Osteocyte (in vitro differentiated cells): ENCODE data around the gene OVCA2. TPM values are rescaled to one million over a fixed set of nuclear protein-coding genes. Genes with fewer than 3 reads are reported as not detected.

Experiments
- DNase-seq: peaks from one replicate; pipeline ENCODE4 v3.0.0; 2021; ENCODE audit warnings: mixed read lengths; ENCODE audit not compliant: unreplicated experiment; ENCODE audit errors: extremely low spot score
- H3K27ac Mint-ChIP-seq: one replicate; pipeline ENCODE4 v1.8.0; 2021; ENCODE audit warnings: mild to moderate bottlenecking, mixed read lengths; ENCODE audit not compliant: unreplicated experiment
- H3K27me3 Mint-ChIP-seq: one replicate; pipeline ENCODE4 v1.8.0; 2021; ENCODE audit warnings: mixed read lengths; ENCODE audit not compliant: unreplicated experiment
- H3K36me3 Mint-ChIP-seq: one replicate; pipeline ENCODE4 v1.8.0; 2021; ENCODE audit warnings: mixed read lengths; ENCODE audit not compliant: unreplicated experiment
- H3K4me1 Mint-ChIP-seq: one replicate; pipeline ENCODE4 v1.8.0; 2021; ENCODE audit warnings: mixed read lengths; ENCODE audit not compliant: unreplicated experiment
- H3K4me3 Mint-ChIP-seq: one replicate; pipeline ENCODE4 v1.8.0; 2021; ENCODE audit warnings: mild to moderate bottlenecking, moderate library complexity, mixed read lengths; ENCODE audit not compliant: unreplicated experiment
- H3K9me3 Mint-ChIP-seq: one replicate; pipeline ENCODE4 v1.8.0; 2021; ENCODE audit warnings: mixed read lengths; ENCODE audit not compliant: unreplicated experiment
- total RNA-seq: library from RNA; stranded (reverse); gene quantifications from 2 replicates; pipeline ENCODE4 v1.2.1, GENCODE V29; 2021
- TF ChIP-seq, protein P1 (sequence below): fragments of 200-600 bp; sonication (generic); IDR thresholded peaks from 2 replicates; pipeline ENCODE4 v1.5.0; 2021; ENCODE audit warnings: antibody characterized with exemption, mild to moderate bottlenecking, moderate library complexity

OVCA2 gene
- total RNA-seq, 1 donor from 2014 or later = 33.2 TPM

DNA sequence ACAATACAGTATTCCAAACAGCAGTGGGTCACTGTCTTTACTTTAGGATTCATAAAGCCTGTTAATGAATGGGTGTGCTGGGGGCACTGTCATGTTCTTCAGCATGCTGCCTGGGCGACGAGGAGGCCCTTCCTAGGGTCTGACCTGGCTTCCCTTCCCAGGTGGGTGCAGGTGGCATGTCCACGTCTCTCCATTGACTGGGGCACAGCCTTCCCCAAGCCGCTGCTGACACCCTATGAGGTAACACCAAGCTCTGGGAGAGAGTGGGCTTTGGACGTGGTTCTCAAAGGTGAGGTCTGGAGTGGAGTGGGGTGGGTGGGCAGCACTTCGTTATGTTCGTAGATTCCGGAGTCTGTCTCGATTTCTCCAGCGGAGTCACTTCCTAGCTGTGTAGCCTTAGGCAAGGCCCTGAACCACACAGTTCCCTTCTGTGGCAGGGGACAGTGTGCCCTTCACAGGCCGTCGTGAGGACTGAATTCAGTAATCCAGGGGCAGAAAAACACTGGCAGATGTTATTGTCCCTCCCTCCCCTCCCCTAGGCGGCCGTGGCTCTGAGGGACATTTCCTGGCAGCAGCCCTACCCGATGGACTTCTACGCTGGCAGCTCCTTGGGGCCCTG, 771 bp upstream of the OVCA2 start:
- Mint-ChIP-seq H3K4me3 (peak overlapping the region; percentile 90), H3K36me3 (peaks cover 24% of the 10 kb centered on the region), H3K27me3 (no peaks in the 10 kb centered on the region), H3K27ac (peak overlapping the region; percentile 76), H3K4me1 (peaks cover 23% of the 10 kb centered on the region), H3K9me3 (no peaks in the 10 kb centered on the region)
- TF ChIP-seq, protein P1, sequence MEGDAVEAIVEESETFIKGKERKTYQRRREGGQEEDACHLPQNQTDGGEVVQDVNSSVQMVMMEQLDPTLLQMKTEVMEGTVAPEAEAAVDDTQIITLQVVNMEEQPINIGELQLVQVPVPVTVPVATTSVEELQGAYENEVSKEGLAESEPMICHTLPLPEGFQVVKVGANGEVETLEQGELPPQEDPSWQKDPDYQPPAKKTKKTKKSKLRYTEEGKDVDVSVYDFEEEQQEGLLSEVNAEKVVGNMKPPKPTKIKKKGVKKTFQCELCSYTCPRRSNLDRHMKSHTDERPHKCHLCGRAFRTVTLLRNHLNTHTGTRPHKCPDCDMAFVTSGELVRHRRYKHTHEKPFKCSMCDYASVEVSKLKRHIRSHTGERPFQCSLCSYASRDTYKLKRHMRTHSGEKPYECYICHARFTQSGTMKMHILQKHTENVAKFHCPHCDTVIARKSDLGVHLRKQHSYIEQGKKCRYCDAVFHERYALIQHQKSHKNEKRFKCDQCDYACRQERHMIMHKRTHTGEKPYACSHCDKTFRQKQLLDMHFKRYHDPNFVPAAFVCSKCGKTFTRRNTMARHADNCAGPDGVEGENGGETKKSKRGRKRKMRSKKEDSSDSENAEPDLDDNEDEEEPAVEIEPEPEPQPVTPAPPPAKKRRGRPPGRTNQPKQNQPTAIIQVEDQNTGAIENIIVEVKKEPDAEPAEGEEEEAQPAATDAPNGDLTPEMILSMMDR = no peak
- DNase-seq = no peak

DNA sequence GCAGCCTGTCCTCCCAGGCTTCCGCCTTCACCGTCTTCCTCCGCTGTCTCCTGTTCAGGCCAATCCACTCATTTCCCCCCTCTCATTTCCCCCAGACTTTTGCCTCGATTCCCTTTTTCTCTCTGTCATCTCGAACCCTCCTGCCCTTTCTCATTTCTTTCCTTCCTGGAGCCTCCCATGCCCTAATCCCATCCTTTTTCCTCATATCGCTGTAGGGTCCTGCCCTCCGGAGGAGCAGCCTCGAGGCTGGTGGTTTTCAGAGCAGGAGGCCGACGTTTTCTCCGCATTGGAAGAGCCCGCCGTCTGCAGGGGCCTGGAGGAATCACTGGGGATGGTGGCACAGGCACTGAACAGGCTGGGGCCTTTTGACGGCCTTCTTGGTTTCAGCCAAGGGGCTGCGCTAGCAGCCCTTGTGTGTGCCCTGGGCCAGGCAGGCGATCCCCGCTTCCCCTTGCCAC, 597 bp downstream of the OVCA2 start:
- no peaks in the 10 kb centered on the region for H3K9me3 Mint-ChIP-seq
- H3K4me3 Mint-ChIP-seq = peak overlapping the region; percentile 90
- TF ChIP-seq, protein P1 = peak; percentile 34
- no peak for DNase-seq
- H3K36me3 Mint-ChIP-seq = peaks cover 16% of the 10 kb centered on the region
- H3K4me1 Mint-ChIP-seq = peaks cover 23% of the 10 kb centered on the region
- H3K27ac Mint-ChIP-seq = peak overlapping the region; percentile 95
- no peaks in the 10 kb centered on the region for H3K27me3 Mint-ChIP-seq

DNA sequence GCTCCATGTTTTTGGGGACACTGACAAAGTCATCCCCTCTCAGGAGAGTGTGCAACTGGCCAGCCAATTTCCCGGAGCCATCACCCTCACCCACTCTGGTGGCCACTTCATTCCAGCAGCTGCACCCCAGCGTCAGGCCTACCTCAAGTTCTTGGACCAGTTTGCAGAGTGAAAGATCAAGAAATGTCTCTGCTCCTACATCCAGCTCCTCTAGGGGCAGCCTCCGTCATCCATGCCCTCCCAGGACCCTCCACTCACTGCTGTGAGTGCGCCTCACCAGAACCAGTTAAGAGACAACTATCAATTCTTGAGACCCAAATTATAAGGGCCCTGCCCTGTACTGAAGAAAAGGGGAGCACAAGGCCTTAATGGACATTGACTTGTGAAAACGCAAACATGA, 1.1 kb downstream of the OVCA2 start:
- Mint-ChIP-seq H3K4me1 (peaks cover 23% of the 10 kb centered on the region), H3K9me3 (no peaks in the 10 kb centered on the region), H3K36me3 (peaks cover 16% of the 10 kb centered on the region), H3K27ac (peak overlapping the region; percentile 95), H3K27me3 (no peaks in the 10 kb centered on the region), H3K4me3 (peak overlapping the region; percentile 90)
- DNase-seq = no peak
- TF ChIP-seq, protein P1 = no peak

DNA sequence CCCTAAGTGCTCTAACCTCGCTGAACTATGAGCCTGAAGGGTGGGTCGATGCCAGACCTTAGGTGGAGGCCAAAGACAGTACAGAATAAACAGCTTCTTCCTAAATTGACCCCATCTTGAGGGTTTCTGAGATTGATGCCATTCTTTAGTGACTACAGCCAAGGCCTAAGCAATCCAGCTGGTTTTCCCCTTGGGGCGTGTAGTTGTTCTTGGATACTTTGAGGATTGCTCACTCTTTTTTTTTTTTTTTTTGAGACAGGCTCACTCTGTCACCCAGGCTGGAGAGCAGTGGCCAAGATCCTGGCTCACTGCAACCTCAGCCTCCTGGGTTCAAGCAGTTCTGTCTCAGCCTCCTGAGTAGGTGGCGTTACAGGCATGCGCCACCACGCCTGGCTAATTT, 2.0 kb downstream of the OVCA2 start:
- H3K9me3 Mint-ChIP-seq = no peaks in the 10 kb centered on the region
- peaks cover 24% of the 10 kb centered on the region for H3K4me1 Mint-ChIP-seq
- H3K4me3 Mint-ChIP-seq = no peak overlapping the region
- TF ChIP-seq, protein P1 = no peak
- H3K36me3 Mint-ChIP-seq = peaks cover 12% of the 10 kb centered on the region
- no peak overlapping the region for H3K27ac Mint-ChIP-seq
- DNase-seq = no peak
- no peaks in the 10 kb centered on the region for H3K27me3 Mint-ChIP-seq

DNA sequence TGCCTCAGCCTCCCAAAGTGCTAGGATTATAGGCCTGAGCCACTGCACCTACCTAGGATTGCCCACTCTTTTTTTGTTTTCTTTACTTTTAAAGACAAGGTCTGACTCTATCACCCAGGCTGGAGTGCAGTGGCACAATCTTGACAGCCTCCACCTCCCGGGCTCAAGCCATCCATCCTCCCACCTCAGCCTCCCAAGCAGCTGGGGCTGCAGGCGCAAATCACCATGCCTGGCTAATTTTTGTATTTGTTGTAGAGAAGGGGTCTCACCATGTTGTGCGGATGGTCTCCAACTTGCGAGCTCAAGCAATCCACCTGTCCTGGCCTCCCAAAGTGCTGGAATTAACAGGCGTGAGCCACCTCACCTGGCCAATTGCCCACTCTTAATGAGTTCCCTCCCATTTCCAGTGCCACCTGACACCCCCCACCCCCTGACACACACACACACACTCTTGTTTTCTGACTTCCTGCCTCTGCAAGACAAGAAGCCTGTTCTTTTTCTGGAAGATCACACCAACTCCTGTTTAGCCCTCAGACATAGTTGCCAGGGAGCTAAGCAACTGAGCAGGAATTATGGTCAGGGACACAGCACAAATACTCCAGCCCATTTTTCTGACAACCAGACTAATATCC, 2.6 kb downstream of the OVCA2 start:
- DNase-seq = no peak
- Mint-ChIP-seq H3K27me3 (no peaks in the 10 kb centered on the region), H3K36me3 (peaks cover 12% of the 10 kb centered on the region), H3K4me3 (no peak overlapping the region), H3K4me1 (peaks cover 28% of the 10 kb centered on the region), H3K27ac (no peak overlapping the region), H3K9me3 (no peaks in the 10 kb centered on the region)
- TF ChIP-seq, protein P1 = no peak
